Activated T-cell treated with anti-CD3 and anti-CD28 coated beads for 4 hours (primary cell): ENCODE measurements around the gene STAB1.

Source experiments
- DNase-seq: peaks from one replicate; pipeline ENCODE4 v3.0.0-alpha.2; 2020

The STAB1 gene

DNA sequence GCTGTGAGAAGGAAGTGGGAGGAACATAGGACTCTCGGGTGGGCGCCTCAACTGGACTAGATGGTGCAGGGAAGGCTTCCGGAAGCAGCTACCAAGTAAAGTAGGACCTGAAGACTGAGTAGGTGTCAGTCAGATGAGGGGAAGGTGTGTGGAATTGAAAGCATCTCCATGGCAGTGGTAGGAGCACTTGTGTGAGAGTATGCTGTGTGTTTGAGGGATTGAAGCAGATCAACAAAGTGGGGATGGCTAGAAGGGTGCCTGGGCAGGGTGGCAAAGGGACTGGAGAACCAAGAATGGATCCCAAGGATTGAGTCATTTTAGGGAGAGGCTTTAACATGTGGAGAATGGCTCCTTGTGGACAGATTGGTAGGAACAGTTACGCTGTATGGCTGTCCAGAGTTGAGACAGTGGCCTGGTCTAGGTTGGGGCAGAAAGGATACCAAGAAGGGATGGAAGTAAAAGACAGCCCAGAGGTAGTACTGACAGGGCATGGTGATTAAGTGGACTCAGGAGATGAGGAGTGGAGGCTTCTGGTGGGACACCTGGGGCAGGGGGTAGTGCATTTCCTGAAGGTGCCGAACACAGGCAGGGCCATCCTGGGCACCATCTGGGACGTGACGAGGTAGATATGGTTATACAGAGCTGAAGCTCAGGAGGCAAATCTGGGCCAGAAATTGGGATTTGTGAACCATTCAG, 42.7 kb downstream of the STAB1 start:
- DNase-seq = no peak

DNA sequence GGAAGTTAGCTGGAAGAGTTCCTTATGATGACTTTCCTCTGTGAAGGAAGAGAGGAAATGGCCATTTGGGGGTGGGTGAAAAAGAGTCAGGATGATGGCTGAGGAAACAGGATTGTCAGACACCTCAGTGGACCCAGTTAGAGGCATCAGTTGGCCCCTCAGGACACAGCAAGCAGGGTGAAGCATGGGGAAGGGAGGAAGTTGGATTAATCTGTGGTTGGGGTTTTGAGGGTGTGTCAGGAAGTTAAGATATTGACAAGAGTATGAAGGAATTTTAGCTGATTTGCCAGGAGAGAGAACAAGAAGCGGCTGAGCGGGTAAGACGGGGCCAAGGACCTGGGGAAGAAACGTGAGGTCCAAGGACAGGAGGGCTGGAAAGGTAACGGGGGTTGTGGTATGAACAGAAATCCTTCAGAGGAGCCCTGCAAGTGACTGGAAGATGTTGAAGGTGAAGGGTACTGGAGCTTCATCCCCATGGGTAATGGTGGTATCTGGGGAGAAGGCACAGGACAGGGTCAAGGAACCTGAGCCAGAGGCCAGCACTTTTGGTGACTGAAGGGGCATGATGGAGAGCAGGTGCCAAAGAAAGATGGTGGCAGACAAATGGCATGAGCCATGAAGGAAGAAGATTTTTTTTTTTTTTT, 44.0 kb downstream of the STAB1 start:
- DNase-seq = no peak

DNA sequence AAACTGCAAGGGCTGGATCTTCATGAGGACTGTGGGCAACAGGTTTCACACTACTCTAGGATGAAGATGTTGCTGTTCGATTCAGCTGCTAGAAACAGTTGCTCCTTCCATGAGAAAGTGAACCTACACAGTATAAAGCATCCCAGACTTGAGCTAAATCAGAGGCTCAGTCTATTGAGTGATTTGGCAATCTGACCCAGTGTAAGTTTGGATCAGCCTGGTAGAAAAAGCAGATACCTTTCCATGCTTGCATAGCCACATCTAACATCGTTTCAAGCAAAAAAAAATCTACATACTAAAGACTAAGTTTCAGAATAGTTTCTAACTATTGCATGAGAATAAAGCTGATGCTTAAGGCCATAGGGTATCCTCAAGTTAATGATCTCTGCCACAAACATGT, 45.9 kb downstream of the STAB1 start:
- DNase-seq = no peak

DNA sequence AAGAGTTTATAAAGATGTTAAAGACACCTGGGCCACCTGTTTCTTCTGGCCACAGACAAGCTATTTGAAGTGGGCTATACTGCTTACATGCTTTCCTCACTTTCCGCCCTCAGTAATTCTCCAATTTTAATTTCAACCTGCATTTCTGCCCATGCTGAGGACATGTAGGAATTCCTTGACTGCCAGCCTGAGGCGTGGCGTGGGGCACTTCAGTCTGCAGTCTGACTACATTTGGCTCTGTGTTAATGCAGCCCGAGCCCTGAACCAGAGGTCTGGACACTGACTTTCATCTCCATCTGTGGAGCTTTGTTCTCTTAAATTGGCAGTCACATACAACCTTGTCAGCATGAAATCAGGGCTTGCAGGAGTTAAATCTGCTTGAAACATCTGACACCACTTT, 49.8 kb downstream of the STAB1 start:
- no peak for DNase-seq

DNA sequence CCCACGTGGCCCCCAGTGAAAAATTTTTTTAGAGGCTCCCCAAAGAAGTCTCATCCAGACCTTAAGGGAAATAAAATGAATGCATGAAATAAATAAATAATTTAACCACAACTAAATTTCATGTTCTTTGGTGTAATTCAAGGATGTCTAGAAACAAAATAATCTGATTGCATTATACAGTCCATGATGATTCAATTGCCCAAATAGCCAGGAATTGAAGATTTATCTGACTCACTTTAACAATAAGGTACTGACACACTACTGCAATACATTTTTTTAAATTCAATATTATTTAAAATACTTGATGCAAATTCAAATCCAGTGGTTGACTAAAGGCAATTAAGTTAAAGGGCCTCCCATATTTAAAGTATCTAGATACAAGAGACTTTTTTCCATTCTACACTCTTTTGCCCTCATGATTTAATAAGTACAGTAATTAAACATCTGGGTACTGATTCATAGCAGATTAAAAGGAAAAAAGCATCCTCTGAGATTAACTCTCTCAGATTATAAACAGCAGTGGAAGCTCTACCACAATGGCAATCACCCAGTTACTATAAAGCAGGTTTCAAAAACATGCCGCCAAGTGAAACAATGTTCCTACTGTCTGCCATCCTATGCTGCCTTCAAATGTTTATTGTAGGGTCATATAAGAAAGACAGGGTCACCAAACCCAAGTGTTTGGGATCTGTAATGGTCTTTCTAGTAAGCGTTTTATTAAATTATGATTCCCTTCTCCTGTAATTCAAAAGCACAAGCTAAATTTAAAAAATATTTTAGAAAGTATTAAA, 51.2 kb downstream of the STAB1 start:
- DNase-seq = no peak

DNA sequence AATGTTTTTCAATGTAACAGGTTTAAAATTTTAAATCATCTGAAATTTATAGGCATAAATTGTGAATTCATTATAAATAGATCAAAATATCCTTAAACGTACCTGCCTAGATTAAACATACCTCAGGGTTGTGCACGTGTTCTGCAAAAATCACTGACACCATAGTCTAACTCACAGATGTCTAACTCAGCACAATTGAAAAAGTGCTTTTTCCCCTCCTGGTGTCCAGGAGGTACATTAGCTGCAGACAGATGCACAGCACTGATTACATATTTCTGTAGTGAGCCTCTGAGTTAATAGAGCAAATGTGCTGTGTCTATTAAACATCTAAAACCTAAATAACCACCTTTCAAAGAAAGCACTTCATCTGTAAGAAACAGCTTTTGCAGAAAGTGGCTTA, 52.0 kb downstream of the STAB1 start:
- no peak for DNase-seq

DNA sequence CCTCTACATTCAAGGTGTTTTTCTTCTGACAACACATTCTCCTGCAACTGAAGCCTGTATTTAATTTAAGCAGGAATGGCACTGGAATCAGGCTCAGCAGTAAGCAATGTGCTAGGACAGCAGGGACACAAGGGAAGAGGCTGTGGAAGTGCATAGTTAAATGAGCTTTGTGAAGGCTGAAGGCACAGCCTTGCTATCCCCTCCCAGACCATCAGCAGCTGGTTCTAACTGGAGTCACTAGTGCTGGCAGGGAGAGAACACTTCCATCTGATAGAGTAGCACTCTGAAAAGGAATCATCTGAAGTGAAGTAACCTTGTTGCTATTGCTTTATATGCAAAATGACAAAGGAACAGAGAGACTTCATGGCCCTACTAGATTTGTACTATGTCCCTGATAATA, 56.0 kb downstream of the STAB1 start:
- DNase-seq = no peak

DNA sequence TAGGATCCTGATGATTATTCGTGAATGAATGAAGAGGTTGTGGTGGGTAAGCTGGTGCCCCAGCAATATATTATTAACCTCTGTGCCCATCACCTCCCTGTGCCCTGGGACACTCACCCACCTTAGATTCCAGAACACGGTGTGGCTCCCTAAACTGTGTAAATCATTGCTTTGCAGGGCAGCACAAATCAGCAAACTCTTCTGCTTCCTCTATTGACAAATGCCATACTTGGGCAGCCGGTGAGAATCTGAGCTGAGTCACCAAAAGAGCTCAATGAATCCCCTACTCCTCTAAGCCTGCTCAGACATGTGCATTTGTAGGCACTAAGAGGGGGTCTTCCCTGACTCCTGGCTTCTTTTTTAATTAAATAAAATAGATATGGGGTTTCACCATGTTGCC, 57.0 kb downstream of the STAB1 start:
- DNase-seq = no peak

DNA sequence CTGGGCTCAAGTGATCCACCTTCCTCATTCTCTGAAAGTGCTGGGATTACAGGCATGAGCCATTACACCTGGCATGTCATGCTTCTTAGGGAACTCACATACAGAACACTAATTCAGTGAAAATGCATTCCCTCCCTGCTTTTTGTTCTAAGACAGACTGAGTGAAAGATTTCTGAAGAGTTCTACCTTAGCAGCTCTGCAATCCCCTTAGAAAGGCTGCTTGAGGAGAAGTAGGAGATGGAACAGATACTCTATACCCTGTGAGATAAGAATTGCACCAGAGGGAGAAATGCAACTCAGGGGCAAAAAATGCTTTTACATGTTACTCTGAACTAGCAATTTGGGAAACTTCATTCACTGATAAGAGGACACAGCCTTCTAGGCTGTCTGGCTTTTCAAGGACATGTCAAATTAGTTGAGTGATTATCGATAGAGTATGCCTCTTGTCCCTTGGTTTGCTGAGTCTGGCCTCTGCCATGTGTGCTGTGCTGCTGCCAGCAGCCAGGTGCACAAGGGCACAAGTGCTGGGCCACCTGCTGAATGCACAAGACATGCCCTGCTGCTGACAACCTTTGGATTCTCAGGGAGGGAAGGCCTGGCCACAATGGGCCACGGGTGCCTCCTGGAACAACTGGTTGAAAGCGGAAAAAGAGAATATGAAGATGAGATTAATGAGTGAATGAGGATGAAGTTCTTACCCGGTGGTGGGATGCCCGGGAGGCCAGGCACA, 59.1 kb downstream of the STAB1 start:
- DNase-seq = no peak

DNA sequence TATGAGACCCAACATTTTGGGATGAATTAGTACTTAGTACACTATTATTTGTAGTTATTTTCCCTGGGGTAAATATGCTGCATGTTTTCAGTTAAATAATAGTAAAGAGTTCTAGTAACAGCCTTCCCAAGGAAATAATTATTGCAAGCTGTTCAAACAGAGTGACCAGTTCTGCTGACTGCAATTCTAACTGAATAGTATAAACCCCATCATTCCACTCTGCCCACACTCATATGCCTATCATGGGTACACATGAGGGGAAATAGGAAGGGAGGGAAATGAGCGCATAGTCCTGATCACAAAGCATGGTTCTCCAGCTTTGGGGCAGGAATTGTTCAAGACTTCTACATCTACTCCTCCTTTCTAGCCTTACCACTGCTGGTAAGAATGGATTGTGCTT, 59.9 kb downstream of the STAB1 start:
- no peak for DNase-seq

DNA sequence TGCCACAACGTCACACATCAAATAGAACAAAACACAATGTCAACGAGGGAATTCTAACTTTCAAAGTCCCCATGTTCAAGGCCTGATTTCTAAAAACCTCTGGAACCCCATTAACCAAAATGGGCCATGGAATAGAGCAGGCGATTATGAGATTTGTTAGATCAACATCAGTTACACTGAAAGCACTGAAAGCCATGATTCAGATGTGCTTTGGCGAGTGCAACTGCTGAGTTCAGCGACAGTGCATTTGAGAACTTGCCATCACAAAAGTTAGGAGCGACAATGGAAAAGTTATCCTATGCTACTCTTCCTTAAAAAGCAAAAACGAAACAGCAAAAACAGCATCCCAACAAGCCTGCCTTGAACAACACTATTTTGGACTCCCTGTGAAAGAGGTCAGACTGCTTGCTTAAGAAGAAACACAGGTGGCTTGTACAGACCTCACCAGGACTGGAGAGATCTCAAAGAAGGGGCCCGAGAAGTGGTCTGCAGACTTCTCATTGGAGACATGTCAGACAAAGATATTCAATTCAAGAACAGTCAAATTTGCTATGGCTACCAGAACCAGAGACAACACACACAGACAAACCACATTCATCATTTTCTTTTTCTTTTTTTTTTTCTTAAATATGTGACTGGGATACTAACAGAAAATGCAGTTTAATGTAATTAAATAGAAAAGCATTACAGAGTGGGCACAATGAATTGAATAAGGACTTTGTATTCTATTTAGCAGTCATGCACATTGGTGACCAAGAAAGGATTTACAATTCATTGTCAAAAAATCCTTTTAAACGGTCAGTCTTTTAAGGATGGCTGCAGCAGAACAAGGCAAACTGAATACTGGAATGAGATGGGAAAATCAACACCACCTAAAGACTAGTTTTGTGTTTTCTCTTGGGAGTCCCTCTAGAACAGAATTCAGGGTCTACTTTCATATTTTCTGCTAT, 62.1 kb downstream of the STAB1 start:
- DNase-seq = no peak

DNA sequence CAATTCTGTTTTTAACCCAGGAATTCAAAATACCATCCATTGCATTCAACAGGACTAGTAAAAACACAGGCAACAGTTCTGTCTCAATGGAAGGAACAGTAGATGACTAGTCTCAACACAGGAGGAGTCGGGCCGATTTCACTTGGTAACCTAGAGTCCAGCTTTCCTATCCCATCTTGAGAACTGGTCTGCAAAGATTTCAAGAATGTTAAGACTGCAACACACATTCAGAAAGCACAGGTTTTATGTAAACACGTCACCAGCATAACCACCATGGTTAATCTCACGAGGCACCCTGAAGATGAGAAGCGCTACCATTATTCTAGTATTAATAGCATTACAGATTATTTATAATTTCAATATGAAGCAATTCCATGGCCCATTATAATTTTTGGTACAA, 63.3 kb downstream of the STAB1 start:
- no peak for DNase-seq

DNA sequence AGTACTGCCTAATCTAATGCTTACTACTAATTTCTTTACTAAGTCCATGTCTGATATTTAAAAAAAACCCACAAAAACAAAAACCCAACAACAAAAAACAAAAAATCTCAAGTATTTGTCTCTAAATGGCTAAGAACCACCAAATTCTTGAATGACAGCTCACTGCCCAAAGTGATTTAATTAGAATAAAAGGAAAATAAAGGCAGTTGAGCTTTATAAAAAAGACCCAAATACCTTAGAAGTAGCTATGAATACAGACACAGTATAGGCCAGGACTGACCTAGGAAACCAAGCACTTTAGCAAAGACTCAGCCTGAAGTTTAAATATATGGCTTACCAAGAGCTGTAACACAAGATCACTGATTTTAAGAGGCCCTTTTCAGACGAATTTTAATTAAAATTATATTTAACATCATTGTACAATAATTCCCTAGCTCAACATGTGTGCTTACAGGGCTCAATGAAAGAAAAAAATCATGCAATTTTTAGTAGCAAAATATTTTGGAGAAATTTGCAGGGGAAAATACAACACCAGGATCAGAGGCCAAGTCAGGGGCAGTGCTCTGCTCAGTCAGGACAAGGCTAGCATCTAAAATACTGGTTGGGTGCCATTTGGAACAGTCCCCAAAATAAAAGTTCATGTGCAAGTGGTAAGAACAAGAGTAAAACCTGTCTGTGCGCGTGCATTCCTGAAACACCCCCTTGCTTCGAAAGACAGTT, 66.0 kb downstream of the STAB1 start:
- no peak for DNase-seq

DNA sequence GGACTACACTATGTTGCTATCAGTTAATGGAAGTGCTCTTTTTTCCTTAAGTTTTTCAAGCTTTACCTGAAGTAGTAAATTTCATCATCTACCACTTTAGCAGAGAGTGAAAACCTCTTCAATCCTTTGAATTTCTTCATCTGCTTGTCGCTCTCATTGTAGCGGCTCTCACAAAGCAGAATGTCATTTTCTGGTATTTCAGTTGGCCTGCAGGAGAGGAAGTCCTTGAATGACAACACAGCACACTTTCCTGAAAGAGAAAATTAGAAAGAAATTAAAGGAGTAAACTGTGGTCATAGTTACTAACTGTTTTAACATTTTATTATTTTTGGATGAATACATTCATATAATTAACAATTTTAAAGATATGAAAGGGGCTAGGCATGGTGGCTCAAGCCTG, 68.8 kb downstream of the STAB1 start:
- DNase-seq = no peak

DNA sequence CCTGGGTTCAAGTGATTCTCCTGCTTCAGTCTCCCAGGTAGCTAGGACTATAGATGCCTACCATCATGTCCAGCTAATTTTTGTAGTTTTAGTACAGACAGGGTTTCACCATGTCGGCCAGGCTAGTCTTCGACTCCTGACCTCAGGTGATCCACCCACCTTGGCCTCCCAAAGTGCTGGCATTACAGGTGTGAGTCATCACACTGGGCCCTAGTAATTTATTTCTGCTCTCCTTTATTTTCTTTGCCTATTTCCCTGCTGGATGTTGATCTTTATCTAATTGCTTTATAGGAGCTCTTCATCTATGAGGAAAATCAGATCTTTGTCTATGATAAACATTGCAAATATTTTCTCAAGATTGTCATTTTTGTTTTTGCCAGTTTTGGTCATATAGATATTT, 72.9 kb downstream of the STAB1 start:
- no peak for DNase-seq

DNA sequence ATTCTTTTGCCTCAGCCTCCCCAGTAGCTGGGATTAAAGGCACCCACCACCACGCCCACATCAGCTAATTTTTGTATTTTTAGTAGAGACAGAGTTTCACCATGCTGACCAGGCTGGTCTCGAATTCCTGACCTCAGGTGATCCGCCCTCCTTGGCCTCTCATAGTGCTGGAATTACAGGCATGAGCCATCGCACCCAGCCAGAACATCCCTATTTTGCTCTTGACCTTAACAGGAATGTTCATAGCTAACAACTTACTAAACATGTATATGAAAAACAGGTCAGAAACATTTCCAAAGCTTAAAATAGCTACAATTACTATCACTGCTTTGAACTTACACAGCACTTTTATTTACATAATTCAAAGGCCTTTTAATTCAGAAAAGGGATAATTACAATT, 74.9 kb downstream of the STAB1 start:
- DNase-seq = no peak

DNA sequence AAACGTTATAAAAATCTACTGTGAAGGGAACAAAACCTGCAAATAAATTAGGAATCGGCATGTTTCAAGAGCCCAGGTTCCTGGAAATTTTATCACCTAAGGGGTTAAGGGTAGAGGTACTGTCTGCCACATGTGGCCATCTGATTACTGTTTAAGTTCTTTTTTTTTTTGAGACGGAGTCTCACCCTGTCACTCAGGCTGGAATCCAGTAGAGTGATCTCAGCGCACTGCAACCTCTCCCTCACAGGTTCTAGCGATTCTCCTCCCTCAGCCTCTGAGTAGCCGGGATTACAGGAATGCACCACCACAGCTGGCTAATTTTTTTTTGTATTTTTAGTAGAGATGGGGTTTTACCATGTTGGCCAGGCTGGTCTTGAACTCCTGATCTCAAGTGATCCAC, 77.1 kb downstream of the STAB1 start:
- no peak for DNase-seq
